Neuronal stem cell (in vitro differentiated cells): ENCODE data around the gene RAPGEF6.

Source experiments
- DNase-seq: peaks from one replicate; pipeline ENCODE4 v3.0.0-alpha.2; 2013; ENCODE audit warnings: low spot score
- H2AFZ ChIP-seq: one replicate; pipeline ENCODE4 v1.6.1; 2013; ENCODE audit warnings: mild to moderate bottlenecking, low read length, inconsistent platforms
- H2AK5ac ChIP-seq: 2 replicates; pipeline ENCODE4 v1.6.1; 2013; ENCODE audit warnings: low read depth, mild to moderate bottlenecking, inconsistent platforms, low read length, moderate library complexity, mixed read lengths
- H2BK120ac ChIP-seq: 2 replicates; pipeline ENCODE4 v1.6.1; 2013; ENCODE audit warnings: low read depth, mild to moderate bottlenecking, inconsistent platforms, low read length, moderate library complexity, mixed read lengths
- H2BK12ac ChIP-seq: one replicate; pipeline ENCODE4 v1.6.1; 2013; ENCODE audit warnings: low read length, inconsistent platforms
- H2BK15ac ChIP-seq: 2 replicates; pipeline ENCODE4 v1.6.1; 2013; ENCODE audit warnings: mild to moderate bottlenecking, low read length, inconsistent platforms, mixed read lengths
- H2BK5ac ChIP-seq: one replicate; pipeline ENCODE4 v1.6.1; 2013; ENCODE audit warnings: inconsistent platforms, mild to moderate bottlenecking, low read length, moderate library complexity
- H3K14ac ChIP-seq: one replicate; pipeline ENCODE4 v1.6.1; 2013; ENCODE audit warnings: low read length, inconsistent platforms
- H3K18ac ChIP-seq: 2 replicates; pipeline ENCODE4 v1.6.1; 2013; ENCODE audit warnings: low read length, inconsistent platforms
- H3K23ac ChIP-seq: 2 replicates; pipeline ENCODE4 v1.6.1; 2013; ENCODE audit warnings: low read depth, mild to moderate bottlenecking, mixed read lengths, low read length, inconsistent platforms; ENCODE audit not compliant: poor library complexity
- H3K27ac ChIP-seq: replicated peaks from 3 replicates; pipeline ENCODE4 v1.5.1; 2013; ENCODE audit warnings: low read length, inconsistent platforms
- H3K27me3 ChIP-seq, 3 experiments: 2 replicates each; pipeline ENCODE4 v1.6.1; 2013; ENCODE audit warnings: low read length in 3 of 3, mild to moderate bottlenecking in 2 of 3, inconsistent platforms in 1 of 3, low read depth in 1 of 3, mixed read lengths in 1 of 3, moderate library complexity in 1 of 3; ENCODE audit not compliant: control insufficient read depth in 3 of 3, insufficient read depth in 3 of 3
- H3K36me3 ChIP-seq, 2 donors: replicated peaks in 1 of 2; 2 replicates each; pipeline ENCODE4 v1.6.1; 2013; ENCODE audit warnings: low read length in 2 of 2; ENCODE audit not compliant: control insufficient read depth in 2 of 2, insufficient read depth in 2 of 2
- H3K4ac ChIP-seq: 2 replicates; pipeline ENCODE4 v1.6.1; 2013; ENCODE audit warnings: inconsistent platforms, mild to moderate bottlenecking, low read length, moderate library complexity
- H3K4me1 ChIP-seq, 2 donors: 1 replicate in 1 of 2; 2 replicates in 1 of 2; pipeline ENCODE4 v1.6.1; 2013; ENCODE audit warnings: low read length in 2 of 2, low read depth in 1 of 2; ENCODE audit not compliant: control insufficient read depth in 2 of 2, insufficient read depth in 1 of 2
- H3K4me2 ChIP-seq: one replicate; pipeline ENCODE4 v1.6.1; 2013; ENCODE audit warnings: mild to moderate bottlenecking, low read length, inconsistent platforms; ENCODE audit not compliant: insufficient read depth, poor library complexity, severe bottlenecking
- H3K4me3 ChIP-seq, 2 donors: 2 replicates each; pipeline ENCODE4 v1.5.1; 2013; ENCODE audit warnings: low read length in 2 of 2, mild to moderate bottlenecking in 2 of 2, inconsistent platforms in 1 of 2, moderate library complexity in 1 of 2
- H3K79me1 ChIP-seq: one replicate; pipeline ENCODE4 v1.6.1; 2013; ENCODE audit warnings: low read depth, mild to moderate bottlenecking, inconsistent platforms, low read length, moderate library complexity
- H3K9ac ChIP-seq: one replicate; pipeline ENCODE4 v1.6.1; 2013; ENCODE audit warnings: mild to moderate bottlenecking, low read depth, low read length, inconsistent platforms; ENCODE audit not compliant: poor library complexity
- H3K9me3 ChIP-seq, 2 donors: replicated peaks in 1 of 2; 2 replicates each; pipeline versions ENCODE3 to v1.6.1; 2013; ENCODE audit warnings: low read length in 2 of 2, mild to moderate bottlenecking in 2 of 2, inconsistent platforms in 1 of 2, low read depth in 1 of 2, mixed read lengths in 1 of 2, moderate library complexity in 1 of 2; ENCODE audit not compliant: control insufficient read depth in 2 of 2, insufficient read depth in 1 of 2
- H4K8ac ChIP-seq: one replicate; pipeline ENCODE4 v1.6.1; 2013; ENCODE audit warnings: low read depth, mild to moderate bottlenecking, inconsistent platforms, low read length, moderate library complexity
- H4K91ac ChIP-seq: one replicate; pipeline ENCODE4 v1.6.1; 2013; ENCODE audit warnings: low read length, low read depth, mild to moderate bottlenecking, inconsistent platforms; ENCODE audit not compliant: poor library complexity
- WGBS, 2 donors: extraction: QIAGEN DNeasy Blood & Tissue Kit; methylation state at CpG; one replicate each; pipeline ENCODE4 v1.1.7; 2013; ENCODE audit warnings: missing lambda C conversion rate in 2 of 2, mixed read lengths in 1 of 2; ENCODE audit not compliant: insufficient read length in 2 of 2, insufficient replicate concordance in 1 of 2; ENCODE audit errors: extremely low coverage in 2 of 2; 5-methylcytosine and 5-hydroxymethylcytosine counted together

Gene RAPGEF6

DNA sequence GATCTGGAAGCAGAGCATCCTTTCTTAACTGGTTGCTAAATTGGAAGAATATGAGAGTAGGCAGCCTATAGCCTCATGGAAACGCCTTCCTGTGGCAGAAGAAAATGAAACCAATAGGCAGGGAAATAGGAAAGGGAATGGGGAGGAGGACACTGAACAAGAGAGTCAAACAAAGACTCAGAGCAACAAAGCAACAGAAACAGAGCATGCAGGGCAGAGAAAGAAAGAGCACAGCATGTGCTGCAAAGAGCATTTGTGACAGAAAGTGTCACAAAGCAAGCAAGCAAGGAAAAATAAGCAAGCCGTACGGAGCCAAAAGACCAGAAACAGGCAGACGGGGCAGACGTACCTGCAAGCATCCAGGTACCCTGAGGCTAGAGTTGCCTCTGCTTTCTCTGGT lies 123.1 kb downstream of the RAPGEF6 start:
- Histone ChIP-seq H4K91ac (no peak overlapping the region), H2BK15ac (no peak overlapping the region), H3K36me3 (peaks cover 2 to 39% of the 10 kb centered on the region in 2 donors), H3K23ac (no peak overlapping the region), H3K4ac (no peak overlapping the region), H4K8ac (no peak overlapping the region), H2AFZ (no peak overlapping the region), H2BK5ac (no peak overlapping the region), H3K27me3 (no peaks in the 10 kb centered on the region), H3K9me3 (no peaks in the 10 kb centered on the region), H3K4me1 (peaks cover 7 to 9% of the 10 kb centered on the region in 2 donors), H3K4me3 (no peak overlapping the region), H2BK120ac (no peak overlapping the region), H2BK12ac (no peak overlapping the region), H3K79me1 (no peaks in the 10 kb centered on the region), H2AK5ac (no peak overlapping the region), H3K4me2 (no peak overlapping the region), H3K14ac (no peak overlapping the region), H3K18ac (no peak overlapping the region), H3K27ac (peak overlapping the region; percentile 23), H3K9ac (no peak overlapping the region)
- DNase-seq = peak; percentile 29
- no CpG with 5 or more reads among the region's 5 CpGs for WGBS, 2 donors

- Histone ChIP-seq H3K36me3 (peaks cover 2 to 51% of the 10 kb centered on the region in 2 donors), H3K4me3 (no peak overlapping the region), H3K9ac (no peak overlapping the region), H3K4me1 (peaks cover 7 to 9% of the 10 kb centered on the region in 2 donors), H3K9me3 (no peaks in the 10 kb centered on the region), H4K8ac (no peak overlapping the region), H3K4ac (no peak overlapping the region), H4K91ac (no peak overlapping the region), H2BK12ac (no peak overlapping the region), H3K14ac (no peak overlapping the region), H3K27me3 (no peaks in the 10 kb centered on the region), H3K4me2 (no peak overlapping the region), H3K18ac (no peak overlapping the region), H3K23ac (no peak overlapping the region), H2BK5ac (no peak overlapping the region), H2BK120ac (no peak overlapping the region), H2BK15ac (no peak overlapping the region), H2AFZ (no peak overlapping the region), H3K79me1 (no peaks in the 10 kb centered on the region), H3K27ac (no peak overlapping the region), H2AK5ac (no peak overlapping the region)
- no peak for DNase-seq
Measured at GRCh38 chr5:131509801-131510200, 125.2 kb downstream of the RAPGEF6 start.

DNA sequence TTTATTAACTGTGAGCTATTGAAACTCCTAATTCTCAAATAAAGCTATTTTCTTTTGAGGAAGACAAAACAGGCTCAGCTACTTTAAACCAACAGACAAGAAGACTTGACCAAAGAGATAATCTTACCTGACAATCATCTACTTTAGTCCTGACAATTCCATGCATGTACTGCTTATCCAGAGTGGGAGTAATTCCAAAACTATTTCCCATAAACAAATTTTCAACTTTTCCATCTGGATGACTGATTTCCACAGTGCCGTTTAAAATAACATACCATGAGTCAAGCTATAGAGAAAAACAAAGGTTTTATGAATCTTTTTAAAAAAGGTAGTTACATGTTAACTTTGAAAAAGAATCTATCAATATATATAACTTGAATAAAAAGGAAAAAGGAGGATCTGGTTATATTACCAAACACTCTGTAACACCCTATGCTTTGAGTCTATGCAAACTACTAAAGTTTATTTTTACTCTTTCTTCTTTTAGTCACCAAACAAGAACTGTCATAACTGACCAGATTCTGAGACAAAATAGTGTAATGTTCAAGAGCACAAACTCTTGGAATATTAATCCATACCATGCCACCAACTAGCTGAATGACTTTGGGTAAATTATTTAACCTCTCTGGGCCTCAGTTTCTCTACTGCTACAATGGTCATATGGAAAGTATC lies 129.7 kb downstream of the RAPGEF6 start:
- no peak overlapping the region for H2BK120ac ChIP-seq
- no peak overlapping the region for H3K23ac ChIP-seq
- no peaks in the 10 kb centered on the region for H3K79me1 ChIP-seq
- no peak overlapping the region for H4K91ac ChIP-seq
- no peak overlapping the region for H2BK15ac ChIP-seq
- no peak overlapping the region for H3K9ac ChIP-seq
- H3K9me3 ChIP-seq = no peaks in the 10 kb centered on the region
- H2BK12ac ChIP-seq = no peak overlapping the region
- no peak overlapping the region for H3K4me3 ChIP-seq
- no peak overlapping the region for H2AK5ac ChIP-seq
- no CpG with 5 or more reads among the region's 1 CpG for WGBS, 2 donors
- H3K4me2 ChIP-seq = no peak overlapping the region
- no peak overlapping the region for H3K27ac ChIP-seq
- H4K8ac ChIP-seq = no peak overlapping the region
- no peak overlapping the region for H3K4ac ChIP-seq
- H2AFZ ChIP-seq = no peak overlapping the region
- no peak overlapping the region for H3K14ac ChIP-seq
- H3K27me3 ChIP-seq = no peaks in the 10 kb centered on the region
- no peak overlapping the region for H3K18ac ChIP-seq
- no peak for DNase-seq
- no peaks in the 10 kb centered on the region for H3K4me1 ChIP-seq
- H3K36me3 ChIP-seq = peaks cover 2 to 69% of the 10 kb centered on the region in 2 donors
- H2BK5ac ChIP-seq = no peak overlapping the region

DNA sequence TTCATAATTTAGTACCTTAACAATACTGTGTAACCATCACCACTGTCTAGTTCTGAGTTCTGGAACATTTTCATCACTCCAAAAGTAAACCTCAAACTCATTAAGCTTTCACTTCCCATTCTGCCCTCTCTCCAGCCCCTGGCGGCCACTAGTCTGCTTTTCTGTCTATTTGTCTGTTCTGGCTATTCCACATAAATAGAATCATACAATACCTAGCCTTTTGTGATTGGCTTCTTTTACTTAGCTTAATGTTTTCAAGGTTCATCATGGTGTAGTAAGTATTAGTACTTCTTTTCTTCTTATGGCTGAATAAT lies 138.7 kb downstream of the RAPGEF6 start:
- Histone ChIP-seq H4K8ac (no peak overlapping the region), H4K91ac (no peak overlapping the region), H3K27me3 (no peaks in the 10 kb centered on the region), H3K79me1 (no peaks in the 10 kb centered on the region), H2BK120ac (no peak overlapping the region), H2BK12ac (no peak overlapping the region), H3K9me3 (no peaks in the 10 kb centered on the region), H3K23ac (no peak overlapping the region), H3K14ac (no peak overlapping the region), H3K4me2 (no peak overlapping the region), H3K4me1 (peaks cover 0 to 1% of the 10 kb centered on the region in 2 donors), H3K4me3 (no peak overlapping the region), H3K27ac (no peak overlapping the region), H2BK5ac (no peak overlapping the region), H2AFZ (no peak overlapping the region), H3K18ac (no peak overlapping the region), H2BK15ac (no peak overlapping the region), H3K9ac (no peak overlapping the region), H3K4ac (no peak overlapping the region), H2AK5ac (no peak overlapping the region), H3K36me3 (peaks cover 0 to 64% of the 10 kb centered on the region in 2 donors)
- WGBS, 2 donors = no CpG with 5 or more reads among the region's 1 CpG
- no peak for DNase-seq
